GM23338 (cell line): ENCODE results near the gene NPEPPS.

Experiments
- CREB1 ChIP-seq: fragments of 250-450 bp; sonication (Bioruptor Pico); IDR thresholded peaks from 2 replicates; pipeline ENCODE4 v1.5.0; 2020; ENCODE audit warnings: low read depth, mild to moderate bottlenecking, moderate library complexity
- EZH2 ChIP-seq: fragments of 200-600 bp; sonication (generic); IDR thresholded peaks from one replicate; pipeline ENCODE4 v1.8.0; 2017; ENCODE audit warnings: antibody characterized with exemption, mild to moderate bottlenecking, low read depth; ENCODE audit not compliant: unreplicated experiment
- EZH2phosphoT487 ChIP-seq: fragments of 200-600 bp; sonication (generic); IDR thresholded peaks from one replicate; pipeline ENCODE4 v1.8.1; 2018; ENCODE audit warnings: antibody characterized with exemption; ENCODE audit not compliant: unreplicated experiment
- NANOG ChIP-seq: IDR thresholded peaks from 2 replicates; pipeline ENCODE4 v1.6.1; 2016; ENCODE audit warnings: antibody characterized with exemption, borderline replicate concordance
- POLR2AphosphoS5 ChIP-seq: IDR thresholded peaks from 2 replicates; pipeline ENCODE4 v1.6.1; 2016; ENCODE audit warnings: antibody characterized with exemption, low read depth
- TF ChIP-seq, protein P1 (sequence below), 2 experiments: fragments of 200-600 bp in 1 of 2; sonication (generic) in 1 of 2; conservative IDR thresholded peaks; 2 replicates each; pipeline versions ENCODE4 v1.5.1 to v1.6.1; 2016 to 2017; ENCODE audit warnings: antibody characterized with exemption in 2 of 2, low read depth in 2 of 2, mild to moderate bottlenecking in 2 of 2, moderate library complexity in 1 of 2
- TF ChIP-seq, protein P2 (sequence below): IDR thresholded peaks from one replicate; pipeline ENCODE4 v1.6.1; 2018; ENCODE audit warnings: antibody characterized with exemption; ENCODE audit not compliant: unreplicated experiment

DNA sequence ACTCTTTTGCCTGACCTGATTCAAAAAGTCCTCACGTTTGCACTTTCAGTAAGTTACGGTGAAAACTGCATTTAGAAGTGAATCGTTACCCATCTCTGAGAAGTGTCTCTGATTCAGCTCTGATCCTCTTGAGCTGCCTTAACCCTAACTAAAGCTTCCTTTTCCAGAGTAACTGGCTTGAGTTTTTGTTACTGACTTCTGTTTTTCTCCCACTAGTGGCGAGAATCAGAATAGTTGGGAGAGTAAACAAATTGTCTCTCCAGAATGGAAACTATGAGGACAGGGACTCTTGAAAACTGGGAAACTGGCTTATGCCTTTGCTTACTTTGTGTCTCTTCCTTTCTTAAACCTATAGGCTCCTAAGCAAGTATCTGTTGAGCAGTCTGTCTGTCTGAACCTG lies 87.5 kb downstream of the NPEPPS start:
- TF ChIP-seq, protein P1, sequence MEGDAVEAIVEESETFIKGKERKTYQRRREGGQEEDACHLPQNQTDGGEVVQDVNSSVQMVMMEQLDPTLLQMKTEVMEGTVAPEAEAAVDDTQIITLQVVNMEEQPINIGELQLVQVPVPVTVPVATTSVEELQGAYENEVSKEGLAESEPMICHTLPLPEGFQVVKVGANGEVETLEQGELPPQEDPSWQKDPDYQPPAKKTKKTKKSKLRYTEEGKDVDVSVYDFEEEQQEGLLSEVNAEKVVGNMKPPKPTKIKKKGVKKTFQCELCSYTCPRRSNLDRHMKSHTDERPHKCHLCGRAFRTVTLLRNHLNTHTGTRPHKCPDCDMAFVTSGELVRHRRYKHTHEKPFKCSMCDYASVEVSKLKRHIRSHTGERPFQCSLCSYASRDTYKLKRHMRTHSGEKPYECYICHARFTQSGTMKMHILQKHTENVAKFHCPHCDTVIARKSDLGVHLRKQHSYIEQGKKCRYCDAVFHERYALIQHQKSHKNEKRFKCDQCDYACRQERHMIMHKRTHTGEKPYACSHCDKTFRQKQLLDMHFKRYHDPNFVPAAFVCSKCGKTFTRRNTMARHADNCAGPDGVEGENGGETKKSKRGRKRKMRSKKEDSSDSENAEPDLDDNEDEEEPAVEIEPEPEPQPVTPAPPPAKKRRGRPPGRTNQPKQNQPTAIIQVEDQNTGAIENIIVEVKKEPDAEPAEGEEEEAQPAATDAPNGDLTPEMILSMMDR (conservative IDR thresholded peaks at IDR 0.05; ENCODE audit: low read depth in 2 of 2): peak; percentile 20 to 48; a peak in 3 of 4 replicates
- TF ChIP-seq, protein P2, sequence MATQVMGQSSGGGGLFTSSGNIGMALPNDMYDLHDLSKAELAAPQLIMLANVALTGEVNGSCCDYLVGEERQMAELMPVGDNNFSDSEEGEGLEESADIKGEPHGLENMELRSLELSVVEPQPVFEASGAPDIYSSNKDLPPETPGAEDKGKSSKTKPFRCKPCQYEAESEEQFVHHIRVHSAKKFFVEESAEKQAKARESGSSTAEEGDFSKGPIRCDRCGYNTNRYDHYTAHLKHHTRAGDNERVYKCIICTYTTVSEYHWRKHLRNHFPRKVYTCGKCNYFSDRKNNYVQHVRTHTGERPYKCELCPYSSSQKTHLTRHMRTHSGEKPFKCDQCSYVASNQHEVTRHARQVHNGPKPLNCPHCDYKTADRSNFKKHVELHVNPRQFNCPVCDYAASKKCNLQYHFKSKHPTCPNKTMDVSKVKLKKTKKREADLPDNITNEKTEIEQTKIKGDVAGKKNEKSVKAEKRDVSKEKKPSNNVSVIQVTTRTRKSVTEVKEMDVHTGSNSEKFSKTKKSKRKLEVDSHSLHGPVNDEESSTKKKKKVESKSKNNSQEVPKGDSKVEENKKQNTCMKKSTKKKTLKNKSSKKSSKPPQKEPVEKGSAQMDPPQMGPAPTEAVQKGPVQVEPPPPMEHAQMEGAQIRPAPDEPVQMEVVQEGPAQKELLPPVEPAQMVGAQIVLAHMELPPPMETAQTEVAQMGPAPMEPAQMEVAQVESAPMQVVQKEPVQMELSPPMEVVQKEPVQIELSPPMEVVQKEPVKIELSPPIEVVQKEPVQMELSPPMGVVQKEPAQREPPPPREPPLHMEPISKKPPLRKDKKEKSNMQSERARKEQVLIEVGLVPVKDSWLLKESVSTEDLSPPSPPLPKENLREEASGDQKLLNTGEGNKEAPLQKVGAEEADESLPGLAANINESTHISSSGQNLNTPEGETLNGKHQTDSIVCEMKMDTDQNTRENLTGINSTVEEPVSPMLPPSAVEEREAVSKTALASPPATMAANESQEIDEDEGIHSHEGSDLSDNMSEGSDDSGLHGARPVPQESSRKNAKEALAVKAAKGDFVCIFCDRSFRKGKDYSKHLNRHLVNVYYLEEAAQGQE: no peak
- TF ChIP-seq POLR2AphosphoS5 (no peak), CREB1 (CRISPR knock-in tag) (no peak), EZH2phosphoT487 (no peak), EZH2 (no peak), NANOG (no peak)
